GM06990 (cell line): ENCODE results near the gene CCSER1.

Experiments used
- DNase-seq: peaks from one replicate; pipeline ENCODE4 v3.0.0-alpha.2; 2011; ENCODE audit not compliant: insufficient read length; ENCODE audit errors: extremely low read depth
- H3K27me3 ChIP-seq: replicated peaks from 2 replicates; pipeline ENCODE4 v1.6.0; 2011; ENCODE audit warnings: low read length; ENCODE audit not compliant: control insufficient read depth, insufficient read depth
- H3K36me3 ChIP-seq: 2 replicates; pipeline ENCODE4 v1.5.1; 2011; ENCODE audit warnings: low read length; ENCODE audit not compliant: control insufficient read depth, insufficient read depth
- H3K4me3 ChIP-seq: replicated peaks from 2 replicates; pipeline ENCODE4 v1.5.1; 2011; ENCODE audit warnings: low read depth, mild to moderate bottlenecking, control low read depth, low read length
- CTCF ChIP-seq: IDR thresholded peaks from 2 replicates; pipeline ENCODE4 v1.5.1; 2011; ENCODE audit warnings: low read length, control low read depth, mild to moderate bottlenecking, inconsistent platforms; ENCODE audit not compliant: insufficient read depth, poor library complexity, severe bottlenecking

CCSER1 gene

GRCh38 chr4:90084277-90084966, 42.8 kb upstream of the CCSER1 start:
- H3K27me3 ChIP-seq: no peaks in the 10 kb centered on the region
- no peak for DNase-seq
- no peaks in the 10 kb centered on the region for H3K36me3 ChIP-seq
- TF ChIP-seq CTCF: no peak
- H3K4me3 ChIP-seq: no peak overlapping the region

GRCh38 chr4:90084967-90085295, 42.3 kb upstream of the CCSER1 start:
- no peaks in the 10 kb centered on the region for H3K27me3 ChIP-seq
- no peak overlapping the region for H3K4me3 ChIP-seq
- no peak for TF ChIP-seq CTCF
- no peak for DNase-seq
- no peaks in the 10 kb centered on the region for H3K36me3 ChIP-seq

GRCh38 chr4:90093526-90093925, 33.7 kb upstream of the CCSER1 start:
- H3K4me3 ChIP-seq: no peak overlapping the region
- no peaks in the 10 kb centered on the region for H3K27me3 ChIP-seq
- TF ChIP-seq CTCF: no peak
- no peaks in the 10 kb centered on the region for H3K36me3 ChIP-seq
- DNase-seq: no peak

- Histone ChIP-seq H3K4me3 (no peak overlapping the region), H3K36me3 (no peaks in the 10 kb centered on the region), H3K27me3 (no peaks in the 10 kb centered on the region)
- TF ChIP-seq CTCF: no peak
- no peak for DNase-seq
Observed at GRCh38 chr4:90095000-90095399, 32.2 kb upstream of the CCSER1 start.

DNA sequence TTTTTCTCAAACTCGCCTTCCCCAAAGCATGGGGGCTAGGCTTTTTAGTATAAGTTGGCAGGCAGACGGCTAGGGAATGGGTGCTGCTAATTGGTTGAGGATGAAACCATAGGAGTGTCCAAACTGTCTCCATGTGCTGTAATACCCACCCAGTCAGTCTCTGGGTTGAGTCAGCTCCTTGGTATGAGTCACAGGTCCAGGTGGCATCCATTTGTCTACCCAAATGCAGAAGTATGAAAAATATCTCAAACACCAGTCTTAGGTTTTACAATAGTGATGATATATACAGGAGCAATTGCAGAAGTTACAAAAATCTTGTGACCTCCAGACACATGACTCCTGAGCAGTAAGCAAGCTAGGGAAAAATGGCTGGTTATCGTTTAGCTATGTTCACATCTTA, 27.4 kb upstream of the CCSER1 start:
- no peak for DNase-seq
- H3K27me3 ChIP-seq: no peaks in the 10 kb centered on the region
- H3K36me3 ChIP-seq: no peaks in the 10 kb centered on the region
- TF ChIP-seq CTCF: no peak
- H3K4me3 ChIP-seq: no peak overlapping the region

DNA sequence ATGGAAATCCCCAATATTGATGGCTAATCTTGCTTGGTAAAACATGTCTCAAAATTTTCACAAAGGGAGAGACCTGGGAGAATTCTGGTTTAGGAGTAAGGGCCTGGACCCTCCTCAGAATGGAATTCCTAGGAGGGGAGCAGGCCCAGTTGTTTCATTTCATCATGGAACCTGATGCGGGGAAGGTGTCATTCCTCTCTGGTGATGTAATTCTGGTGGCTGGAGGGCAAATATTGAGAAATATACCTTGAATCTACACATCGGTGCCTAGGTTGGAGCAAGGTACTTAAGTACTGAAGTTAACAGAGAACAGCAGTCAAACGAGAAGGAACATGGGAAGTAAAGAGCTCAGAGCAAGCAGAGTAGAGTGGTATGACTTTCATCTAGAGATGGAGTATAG, 23.2 kb upstream of the CCSER1 start:
- Histone ChIP-seq H3K27me3 (no peaks in the 10 kb centered on the region), H3K36me3 (no peaks in the 10 kb centered on the region), H3K4me3 (no peak overlapping the region)
- no peak for DNase-seq
- TF ChIP-seq CTCF: no peak
